Neural progenitor cell (in vitro differentiated cells): ENCODE measurements around the gene RASL10A. TPM values are rescaled to one million over a fixed set of nuclear protein-coding genes. Genes with fewer than 3 reads are reported as not detected.
A peak's percentile ranks its signal among the peaks of the same experiment; 100 is the strongest.

Source experiments
- DNase-seq: peaks from one replicate; pipeline ENCODE4 v3.0.0-alpha.2; 2016; ENCODE audit warnings: low spot score
- H2AFZ ChIP-seq: fragments of 200-600 bp; sonication (generic); replicated peaks from 2 replicates; pipeline ENCODE4 v1.6.1; 2016; ENCODE audit warnings: antibody characterized with exemption
- H3F3A ChIP-seq: fragments of 200-600 bp; sonication (generic); 2 replicates; pipeline ENCODE4 v1.6.1; 2016; ENCODE audit warnings: antibody characterized with exemption, low read depth
- H3K27ac ChIP-seq: fragments of 200-600 bp; sonication (generic); 2 replicates; pipeline ENCODE4 v1.5.1; 2016; ENCODE audit warnings: mild to moderate bottlenecking
- H3K27me3 ChIP-seq: fragments of 200-600 bp; sonication (generic); 2 replicates; pipeline ENCODE4 v1.6.1; 2016; ENCODE audit warnings: mild to moderate bottlenecking, moderate library complexity
- H3K36me3 ChIP-seq: fragments of 200-600 bp; sonication (generic); 2 replicates; pipeline ENCODE4 v1.5.1; 2016
- H3K4me1 ChIP-seq: fragments of 200-600 bp; sonication (generic); 2 replicates; pipeline ENCODE4 v1.6.1; 2016; ENCODE audit warnings: mixed run types
- H3K4me2 ChIP-seq: fragments of 200-600 bp; sonication (generic); 2 replicates; pipeline ENCODE4 v1.6.1; 2016
- H3K4me3 ChIP-seq: fragments of 200-600 bp; sonication (generic); 2 replicates; pipeline ENCODE4 v1.5.1; 2016
- H3K79me2 ChIP-seq: fragments of 200-600 bp; sonication (generic); 2 replicates; pipeline ENCODE4 v1.6.1; 2016; ENCODE audit warnings: low read depth
- H3K9ac ChIP-seq: fragments of 200-600 bp; sonication (generic); 2 replicates; pipeline ENCODE4 v1.6.1; 2016
- H3K9me3 ChIP-seq: fragments of 200-600 bp; sonication (generic); 2 replicates; pipeline ENCODE4 v1.5.1; 2016; ENCODE audit warnings: low read depth
- H4K20me1 ChIP-seq: fragments of 200-600 bp; sonication (generic); 2 replicates; pipeline ENCODE4 v1.6.1; 2016; ENCODE audit warnings: low read depth
- H3K27ac Mint-ChIP-seq: 3 replicates; pipeline ENCODE4 v1.8.0; 2021; ENCODE audit warnings: mixed read lengths
- H3K27me3 Mint-ChIP-seq: 2 replicates; pipeline ENCODE4 v1.8.0; 2022; ENCODE audit warnings: low read depth, mild to moderate bottlenecking, inconsistent platforms, moderate library complexity, mixed read lengths; ENCODE audit not compliant: insufficient read depth
- H3K36me3 Mint-ChIP-seq: 3 replicates; pipeline ENCODE4 v1.8.0; 2021; ENCODE audit warnings: mixed read lengths
- H3K4me1 Mint-ChIP-seq: 3 replicates; pipeline ENCODE4 v1.8.0; 2021; ENCODE audit warnings: mixed read lengths
- H3K4me3 Mint-ChIP-seq: 3 replicates; pipeline ENCODE4 v1.8.0; 2021; ENCODE audit warnings: mild to moderate bottlenecking, moderate library complexity, mixed read lengths
- H3K9me3 Mint-ChIP-seq: 3 replicates; pipeline ENCODE4 v1.8.0; 2020; ENCODE audit warnings: mixed read lengths
- CTCF ChIP-seq: fragments of 200-600 bp; sonication (generic); IDR thresholded peaks from 2 replicates; pipeline ENCODE4 v1.5.1; 2017; ENCODE audit warnings: antibody characterized with exemption, mild to moderate bottlenecking
- EZH2 ChIP-seq: fragments of 200-600 bp; sonication (generic); IDR thresholded peaks from 2 replicates; pipeline ENCODE4 v1.6.1; 2017; ENCODE audit warnings: antibody characterized with exemption, mild to moderate bottlenecking, moderate library complexity
- EZH2phosphoT487 ChIP-seq: fragments of 200-600 bp; sonication (generic); IDR thresholded peaks from 2 replicates; pipeline ENCODE4 v1.6.1; 2017; ENCODE audit warnings: antibody characterized with exemption
- total RNA-seq: library from RNA; depleted of rRNA; stranded (reverse); fragments of >200 nt; gene quantifications from 2 replicates; pipeline ENCODE4 v1.2.3, GENCODE V29; 2015; ENCODE audit warnings: low replicate concordance

The RASL10A gene
- total RNA-seq, 1 donor from 2014 or later, result 0.26 TPM

DNA sequence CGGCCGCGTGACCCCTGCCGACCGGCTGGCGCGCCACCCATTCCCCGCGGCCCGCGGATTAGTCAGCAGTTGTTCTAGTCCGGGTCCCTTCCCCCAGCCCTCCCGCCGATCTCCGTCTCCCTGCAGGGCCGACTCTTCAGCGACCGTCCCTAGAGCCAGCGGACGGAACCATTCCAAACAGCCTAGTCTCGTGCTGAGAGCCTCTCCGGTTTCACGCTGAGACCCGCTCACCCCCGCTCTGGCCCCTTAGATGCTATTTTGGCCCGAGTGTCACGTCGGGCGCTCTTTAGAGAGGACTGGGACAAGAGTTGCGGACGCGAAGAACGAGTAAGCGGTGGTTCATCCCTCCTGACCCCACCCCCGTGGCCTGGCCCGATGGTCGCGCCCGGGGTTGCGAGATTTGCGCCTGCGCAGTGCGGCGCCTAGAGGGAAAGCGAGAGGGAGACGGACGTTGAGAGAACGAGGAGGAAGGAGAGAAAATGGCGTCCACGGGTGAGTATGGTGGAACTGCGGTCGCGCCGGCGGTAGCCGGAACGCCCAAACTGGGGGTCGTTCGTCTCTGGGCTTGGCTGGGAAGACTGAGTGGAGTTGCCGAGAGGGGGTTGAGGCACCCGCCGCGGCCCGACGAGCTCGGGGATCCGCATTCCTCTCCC is 47.5 kb downstream of the RASL10A start, which contains the start of the genes EWSR1 and RHBDD3:
Gene EWSR1 (plus strand): TSS at position 411 of the 653 bp plus-strand sequence. CDS start 69 bp downstream, at position 480.
Gene RHBDD3 (minus strand): TSS at position 124 of the 653 bp plus-strand sequence. CDS start 2,355 bp downstream, outside the sequence.
- no peaks in the 10 kb centered on the region for H3K9me3 ChIP-seq
- H3K4me3 ChIP-seq, result peak within 1 kb of the TSS; percentile 89
- H3K79me2 ChIP-seq, result peaks cover 71% of the 10 kb centered on the region
- H4K20me1 ChIP-seq, result peaks cover 45% of the 10 kb centered on the region
- H3K27me3 Mint-ChIP-seq, result peaks cover 12% of the 10 kb centered on the region
- peak within 1 kb of the TSS; percentile 100 for H2AFZ ChIP-seq
- DNase-seq, result peak; percentile 97
- peak within 1 kb of the TSS; percentile 99 for H3K27ac Mint-ChIP-seq
- peaks cover 36% of the 10 kb centered on the region for H3K4me1 ChIP-seq
- peaks cover 12% of the 10 kb centered on the region for H3F3A ChIP-seq
- H3K9me3 Mint-ChIP-seq, result no peaks in the 10 kb centered on the region
- peaks cover 7% of the 10 kb centered on the region for H3K36me3 ChIP-seq
- peak within 1 kb of the TSS; percentile 100 for H3K27ac ChIP-seq
- peak within 1 kb of the TSS; percentile 100 for H3K9ac ChIP-seq
- peaks cover 49% of the 10 kb centered on the region for H3K4me1 Mint-ChIP-seq
- peaks cover 25% of the 10 kb centered on the region for H3K36me3 Mint-ChIP-seq
- H3K4me3 Mint-ChIP-seq, result peak within 1 kb of the TSS; percentile 95
- H3K4me2 ChIP-seq, result peak within 1 kb of the TSS; percentile 95
- TF ChIP-seq EZH2 (no peak), CTCF (no peak), EZH2phosphoT487 (no peak)
- no peaks in the 10 kb centered on the region for H3K27me3 ChIP-seq

GRCh38 chr22:29267462-29267857 is 48.0 kb downstream of the RASL10A start:
- H3K79me2 ChIP-seq, result peaks cover 66% of the 10 kb centered on the region
- no peaks in the 10 kb centered on the region for H3K9me3 ChIP-seq
- peaks cover 30% of the 10 kb centered on the region for H3K4me1 ChIP-seq
- H3K36me3 ChIP-seq, result peaks cover 6% of the 10 kb centered on the region
- peaks cover 25% of the 10 kb centered on the region for H3K36me3 Mint-ChIP-seq
- peak overlapping the region; percentile 89 for H3K4me3 ChIP-seq
- H3K27ac ChIP-seq, result peak overlapping the region; percentile 100
- peaks cover 40% of the 10 kb centered on the region for H4K20me1 ChIP-seq
- H3K27me3 Mint-ChIP-seq, result peaks cover 12% of the 10 kb centered on the region
- H3K4me2 ChIP-seq, result peak overlapping the region; percentile 95
- H3K9me3 Mint-ChIP-seq, result no peaks in the 10 kb centered on the region
- peak overlapping the region; percentile 99 for H3K27ac Mint-ChIP-seq
- H3F3A ChIP-seq, result peaks cover 12% of the 10 kb centered on the region
- peaks cover 46% of the 10 kb centered on the region for H3K4me1 Mint-ChIP-seq
- no peak for DNase-seq
- H3K9ac ChIP-seq, result peak overlapping the region; percentile 100
- H2AFZ ChIP-seq, result peak overlapping the region; percentile 100
- no peaks in the 10 kb centered on the region for H3K27me3 ChIP-seq
- TF ChIP-seq EZH2phosphoT487, result no peak
- TF ChIP-seq CTCF, result no peak
- no peak for TF ChIP-seq EZH2
- H3K4me3 Mint-ChIP-seq, result peak overlapping the region; percentile 95

- peak overlapping the region; percentile 90 for H3K27ac Mint-ChIP-seq
- peaks cover 23% of the 10 kb centered on the region for H3K36me3 Mint-ChIP-seq
- peak overlapping the region; percentile 95 for H3K4me3 Mint-ChIP-seq
- peaks cover 33% of the 10 kb centered on the region for H4K20me1 ChIP-seq
- peak overlapping the region; percentile 100 for H2AFZ ChIP-seq
- H3K36me3 ChIP-seq, result no peaks in the 10 kb centered on the region
- peak overlapping the region; percentile 95 for H3K4me2 ChIP-seq
- peaks cover 60% of the 10 kb centered on the region for H3K79me2 ChIP-seq
- no peaks in the 10 kb centered on the region for H3K9me3 ChIP-seq
- H3K4me1 ChIP-seq, result peaks cover 26% of the 10 kb centered on the region
- TF ChIP-seq EZH2 (no peak), EZH2phosphoT487 (no peak), CTCF (no peak)
- no peaks in the 10 kb centered on the region for H3K27me3 ChIP-seq
- H3K27ac ChIP-seq, result peak overlapping the region; percentile 100
- H3F3A ChIP-seq, result peaks cover 12% of the 10 kb centered on the region
- H3K9ac ChIP-seq, result peak overlapping the region; percentile 100
- DNase-seq, result peak; percentile 55
- peaks cover 39% of the 10 kb centered on the region for H3K4me1 Mint-ChIP-seq
- no peaks in the 10 kb centered on the region for H3K9me3 Mint-ChIP-seq
- peaks cover 12% of the 10 kb centered on the region for H3K27me3 Mint-ChIP-seq
- H3K4me3 ChIP-seq, result peak overlapping the region; percentile 89
Observed at GRCh38 chr22:29266564-29267461, 48.7 kb downstream of the RASL10A start.
